GM23338 (cell line): Measurements from ENCODE around the gene PRRT1. TPM values are rescaled to one million over a fixed set of nuclear protein-coding genes. Genes with fewer than 3 reads are reported as not detected.

Source experiments
- ATAC-seq: fragments of 200-7000 bp; cut with Tn5 transposase; 3 replicates; pipeline ENCODE4 v1.9.1; 2020
- DNase-seq: peaks from one replicate; pipeline ENCODE4 v3.0.0-alpha.2; 2015; ENCODE audit warnings: low spot score
- H2AFZ ChIP-seq: fragments of 200-600 bp; sonication (generic); 2 replicates; pipeline ENCODE4 v1.8.0; 2016; ENCODE audit warnings: antibody characterized with exemption, mild to moderate bottlenecking, moderate library complexity
- H3F3A ChIP-seq: fragments of 200-600 bp; sonication (generic); replicated peaks from 2 replicates; pipeline ENCODE4 v1.8.0; 2017; ENCODE audit warnings: antibody characterized with exemption, mixed run types, low read depth
- H3K27ac ChIP-seq: fragments of 200-600 bp; sonication (generic); 2 replicates; pipeline ENCODE4 v1.6.1; 2016; ENCODE audit warnings: low read depth
- H3K27me3 ChIP-seq: fragments of 200-600 bp; sonication (generic); 2 replicates; pipeline ENCODE4 v1.8.0; 2016; ENCODE audit warnings: mild to moderate bottlenecking, mixed run types, moderate library complexity; ENCODE audit not compliant: insufficient read depth
- H3K36me3 ChIP-seq: fragments of 200-600 bp; sonication (generic); 2 replicates; pipeline ENCODE4 v1.8.0; 2016; ENCODE audit warnings: mild to moderate bottlenecking; ENCODE audit not compliant: insufficient read depth
- H3K4me1 ChIP-seq: fragments of 200-600 bp; sonication (generic); 2 replicates; pipeline ENCODE4 v1.8.0; 2016; ENCODE audit warnings: mild to moderate bottlenecking, moderate library complexity; ENCODE audit not compliant: insufficient read depth
- H3K4me2 ChIP-seq: fragments of 200-600 bp; sonication (generic); 2 replicates; pipeline ENCODE4 v1.7.1; 2017; ENCODE audit warnings: mixed run types
- H3K4me3 ChIP-seq: fragments of 200-600 bp; sonication (generic); 2 replicates; pipeline ENCODE4 v1.6.1; 2016; ENCODE audit warnings: mixed run types
- H3K79me2 ChIP-seq: fragments of 200-600 bp; sonication (generic); replicated peaks from 2 replicates; pipeline ENCODE4 v1.8.0; 2017; ENCODE audit warnings: mild to moderate bottlenecking; ENCODE audit not compliant: insufficient read depth
- H3K9me2 ChIP-seq: fragments of 200-600 bp; sonication (generic); 2 replicates; pipeline ENCODE4 v1.8.0; 2017; ENCODE audit not compliant: insufficient read depth
- H4K20me1 ChIP-seq: fragments of 200-600 bp; sonication (generic); replicated peaks from 2 replicates; pipeline ENCODE4 v1.8.0; 2017; ENCODE audit warnings: mild to moderate bottlenecking; ENCODE audit not compliant: insufficient read depth
- H3K27ac Mint-ChIP-seq: 2 replicates; pipeline ENCODE4 v1.8.0; 2020; ENCODE audit warnings: inconsistent platforms, mild to moderate bottlenecking, moderate library complexity, mixed read lengths
- H3K27me3 Mint-ChIP-seq: 3 replicates; pipeline ENCODE4 v1.8.0; 2022; ENCODE audit warnings: low read depth, mild to moderate bottlenecking, moderate library complexity, mixed read lengths, inconsistent platforms; ENCODE audit not compliant: insufficient read depth, poor library complexity
- H3K36me3 Mint-ChIP-seq: 3 replicates; pipeline ENCODE4 v1.8.0; 2021; ENCODE audit warnings: low read depth, mild to moderate bottlenecking, inconsistent platforms, moderate library complexity, mixed read lengths
- H3K4me1 Mint-ChIP-seq: 3 replicates; pipeline ENCODE4 v1.8.0; 2020; ENCODE audit warnings: mild to moderate bottlenecking, inconsistent platforms, mixed read lengths
- H3K4me3 Mint-ChIP-seq: 3 replicates; pipeline ENCODE4 v1.8.0; 2021; ENCODE audit warnings: moderate library complexity, mild to moderate bottlenecking, inconsistent platforms, mixed read lengths
- H3K9me3 Mint-ChIP-seq: 3 replicates; pipeline ENCODE4 v1.8.0; 2020; ENCODE audit warnings: moderate library complexity, mild to moderate bottlenecking, inconsistent platforms, mixed read lengths
- CREB1 ChIP-seq: fragments of 250-450 bp; sonication (Bioruptor Pico); IDR thresholded peaks from 2 replicates; pipeline ENCODE4 v1.5.0; 2020; ENCODE audit warnings: low read depth, mild to moderate bottlenecking, moderate library complexity
- CTCF ChIP-seq, 2 experiments: fragments of 200-600 bp in 1 of 2; sonication (generic) in 1 of 2; conservative IDR thresholded peaks; 2 replicates each; pipeline versions ENCODE4 v1.5.1 to v1.6.1; 2016 to 2017; ENCODE audit warnings: antibody characterized with exemption in 2 of 2, low read depth in 2 of 2, mild to moderate bottlenecking in 2 of 2, moderate library complexity in 1 of 2
- EZH2phosphoT487 ChIP-seq: fragments of 200-600 bp; sonication (generic); IDR thresholded peaks from one replicate; pipeline ENCODE4 v1.8.1; 2018; ENCODE audit warnings: antibody characterized with exemption; ENCODE audit not compliant: unreplicated experiment
- POLR2AphosphoS5 ChIP-seq: IDR thresholded peaks from 2 replicates; pipeline ENCODE4 v1.6.1; 2016; ENCODE audit warnings: antibody characterized with exemption, low read depth
- ZNF331 ChIP-seq: fragments of 250-450 bp; sonication (Bioruptor Pico); IDR thresholded peaks from 2 replicates; pipeline ENCODE4 v1.5.0; 2020; ENCODE audit warnings: low read depth, mild to moderate bottlenecking, moderate library complexity
- ZNF462 ChIP-seq: fragments of 250-450 bp; sonication (Bioruptor Pico); IDR thresholded peaks from 2 replicates; pipeline ENCODE4 v1.5.0; 2020; ENCODE audit warnings: mild to moderate bottlenecking, moderate library complexity
- polyA plus RNA-seq: library from polyadenylated mRNA; unstranded; fragments of >200 nt; fragmentation: Nextera tagmentation; extraction: Ambion mirVana; gene quantifications from 2 replicates; pipeline ENCODE4 v1.2.1, GENCODE V29; 2016
- total RNA-seq: library from RNA; depleted of rRNA; stranded (reverse); fragments of >200 nt; shearing (Covaris generic); gene quantifications from 2 replicates; pipeline ENCODE4 v1.2.3, GENCODE V29; 2014

Gene PRRT1
- total and polyA plus RNA-seq, 2 experiments from 2014 or later = 2.7 TPM; not detected in 1

- TF ChIP-seq ZNF462 (CRISPR knock-in tag) (no peak), ZNF331 (CRISPR knock-in tag) (no peak), CTCF (conservative IDR thresholded peaks at IDR 0.05; ENCODE audit: low read depth in 2 of 2) (peak; percentile 85 to 90), POLR2AphosphoS5 (no peak), CREB1 (CRISPR knock-in tag) (no peak)
These were observed 32.7 kb downstream of the PRRT1 start (continued) for GRCh38 chr6:32118782-32119628.

- Mint-ChIP-seq H3K9me3 (no peaks in the 10 kb centered on the region), H3K27ac (no peak overlapping the region), H3K4me3 (no peak overlapping the region), H3K4me1 (peaks cover 2% of the 10 kb centered on the region; the same call in 1 of the 3 replicates), H3K36me3 (peaks cover 50% of the 10 kb centered on the region), H3K27me3 (peaks cover 6% of the 10 kb centered on the region)
- no peaks in the 10 kb centered on the region for H3K79me2 ChIP-seq
- no peaks in the 10 kb centered on the region for H3K4me1 ChIP-seq
- no peak for TF ChIP-seq EZH2phosphoT487
- peak in 1 of 2 experiments; percentile 18; a peak in 1 of 4 replicates for TF ChIP-seq CTCF (conservative IDR thresholded peaks at IDR 0.05; ENCODE audit: low read depth in 2 of 2)
- H3F3A ChIP-seq = peaks cover 4% of the 10 kb centered on the region; the same call in 1 of the 2 replicates
- no peak overlapping the region for H3K27ac ChIP-seq
- DNase-seq = peak; percentile 22
- no peak for ATAC-seq
- H3K9me2 ChIP-seq = no peaks in the 10 kb centered on the region
- H3K36me3 ChIP-seq = peaks cover 12% of the 10 kb centered on the region
- no peaks in the 10 kb centered on the region for H3K27me3 ChIP-seq
- H2AFZ ChIP-seq = no peak overlapping the region
- no peaks in the 10 kb centered on the region; the same call in 1 of the 2 replicates for H4K20me1 ChIP-seq
- H3K4me2 ChIP-seq = no peak overlapping the region
- H3K4me3 ChIP-seq = no peak overlapping the region
These were observed 34.3 kb downstream of the PRRT1 start for GRCh38 chr6:32117461-32117860.
